HepG2 (cell line): ENCODE measurements around the gene ADAM22. TPM values are rescaled to one million over a fixed set of nuclear protein-coding genes. Genes with fewer than 3 reads are reported as not detected.

Experiments
- BCL3 ChIP-seq: sonication (generic); formaldehyde crosslinking; IDR thresholded peaks from 2 replicates; pipeline ENCODE4 v1.5.1; 2020; ENCODE audit warnings: mild to moderate bottlenecking, missing genetic modification reagents, moderate library complexity
- HMGA1 ChIP-seq: sonication (generic); formaldehyde crosslinking; conservative IDR thresholded peaks from 2 replicates; pipeline ENCODE4 v1.4.0; 2020; ENCODE audit warnings: missing genetic modification reagents
- LCORL ChIP-seq, 2 experiments: fragments of 450-650 bp in 1 of 2; sonication (generic) in 1 of 2; formaldehyde crosslinking in 1 of 2; IDR thresholded peaks; 2 replicates each; pipeline versions ENCODE4 v1.5.0 to v1.6.1; 2017 to 2020; ENCODE audit warnings: antibody characterized with exemption in 1 of 2, missing genetic modification reagents in 1 of 2
- NCOA1 ChIP-seq: sonication (generic); formaldehyde crosslinking; IDR thresholded peaks from 2 replicates; pipeline ENCODE4 v1.9.0; 2021; ENCODE audit warnings: missing genetic modification reagents
- NFAT5 ChIP-seq: sonication (generic); formaldehyde crosslinking; IDR thresholded peaks from 2 replicates; pipeline ENCODE4 v1.4.0; 2020; ENCODE audit warnings: missing genetic modification reagents
- SP5 ChIP-seq: IDR thresholded peaks from 2 replicates; pipeline ENCODE4 v1.6.1; 2016; ENCODE audit warnings: low read depth, borderline replicate concordance
- YEATS2 ChIP-seq: sonication (generic); formaldehyde crosslinking; IDR thresholded peaks from 2 replicates; pipeline ENCODE4 v1.4.0; 2020; ENCODE audit warnings: missing genetic modification reagents, borderline replicate concordance
- ZNF569 ChIP-seq: sonication (generic); formaldehyde crosslinking; IDR thresholded peaks from 2 replicates; pipeline ENCODE4 v1.5.0; 2020; ENCODE audit warnings: mild to moderate bottlenecking, missing genetic modification reagents, moderate library complexity, borderline replicate concordance
- ZNF614 ChIP-seq: IDR thresholded peaks from 2 replicates; pipeline ENCODE4 v1.6.1; 2018; ENCODE audit warnings: missing biosample characterization, missing genetic modification reagents, inconsistent platforms, borderline replicate concordance
- ZNF615 ChIP-seq: sonication (generic); formaldehyde crosslinking; IDR thresholded peaks from 2 replicates; pipeline ENCODE4 v1.5.0; 2020; ENCODE audit warnings: mild to moderate bottlenecking, missing genetic modification reagents, borderline replicate concordance
- polyA plus RNA-seq, 8 experiments: library from polyadenylated mRNA; depleted of rRNA in 3 of 8; stranded (reverse) in 7 of 8; unstranded in 1 of 8; fragments of >200 nt; fragmentation: Illumina TruSeq in 4 of 8; extraction: Trizol in 4 of 8; gene quantifications; 2 replicates each; pipeline versions ENCODE4 v1.2.1 to v1.2.3, GENCODE V29; 2011 to 2016; ENCODE audit warnings: low read depth in 4 of 8, missing spikeins in 1 of 8, mixed read lengths in 1 of 8; ENCODE audit not compliant: insufficient read depth in 1 of 8
- total RNA-seq, 5 experiments: library from RNA; depleted of rRNA; stranded (reverse); fragments of >200 nt; fragmentation: Illumina TruSeq; extraction: Trizol; gene quantifications; 2 replicates each; pipeline ENCODE4 v1.2.3, GENCODE V29; 2016; ENCODE audit warnings: low read depth in 1 of 5
- TF ChIP-seq, protein P1 (sequence below): sonication (generic); formaldehyde crosslinking; IDR thresholded peaks from 2 replicates; pipeline ENCODE4 v1.5.0; 2020; ENCODE audit warnings: mild to moderate bottlenecking, missing genetic modification reagents

ADAM22 gene
- total and polyA plus RNA-seq, 2 of the 13 experiments (the other 11 are each of a cell fraction or from before 2014, with no cell fraction given) = 1.9 to 6.7 TPM

- TF ChIP-seq, protein P1, sequence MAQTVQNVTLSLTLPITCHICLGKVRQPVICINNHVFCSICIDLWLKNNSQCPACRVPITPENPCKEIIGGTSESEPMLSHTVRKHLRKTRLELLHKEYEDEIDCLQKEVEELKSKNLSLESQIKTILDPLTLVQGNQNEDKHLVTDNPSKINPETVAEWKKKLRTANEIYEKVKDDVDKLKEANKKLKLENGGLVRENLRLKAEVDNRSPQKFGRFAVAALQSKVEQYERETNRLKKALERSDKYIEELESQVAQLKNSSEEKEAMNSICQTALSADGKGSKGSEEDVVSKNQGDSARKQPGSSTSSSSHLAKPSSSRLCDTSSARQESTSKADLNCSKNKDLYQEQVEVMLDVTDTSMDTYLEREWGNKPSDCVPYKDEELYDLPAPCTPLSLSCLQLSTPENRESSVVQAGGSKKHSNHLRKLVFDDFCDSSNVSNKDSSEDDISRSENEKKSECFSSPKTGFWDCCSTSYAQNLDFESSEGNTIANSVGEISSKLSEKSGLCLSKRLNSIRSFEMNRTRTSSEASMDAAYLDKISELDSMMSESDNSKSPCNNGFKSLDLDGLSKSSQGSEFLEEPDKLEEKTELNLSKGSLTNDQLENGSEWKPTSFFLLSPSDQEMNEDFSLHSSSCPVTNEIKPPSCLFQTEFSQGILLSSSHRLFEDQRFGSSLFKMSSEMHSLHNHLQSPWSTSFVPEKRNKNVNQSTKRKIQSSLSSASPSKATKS (CRISPR knock-in tag) = no peak
- no peak for TF ChIP-seq NFAT5 (CRISPR knock-in tag)
- TF ChIP-seq BCL3 (CRISPR knock-in tag) = no peak
- no peak for TF ChIP-seq ZNF569 (CRISPR knock-in tag)
- TF ChIP-seq YEATS2 (CRISPR knock-in tag) = no peak
- no peak for TF ChIP-seq NCOA1 (CRISPR knock-in tag)
- no peak for TF ChIP-seq HMGA1 (CRISPR knock-in tag)
- no peak for TF ChIP-seq SP5 (CRISPR knock-in tag)
- no peak for TF ChIP-seq ZNF614 (CRISPR knock-in tag)
- no peak for TF ChIP-seq ZNF615 (CRISPR knock-in tag)
- TF ChIP-seq LCORL (IDR thresholded peaks at IDR 0.05) = no peak
- TF ChIP-seq LCORL (CRISPR knock-in tag; IDR thresholded peaks at IDR 0.05) = no peak
- TF ChIP-seq, all 625 proteins: peak for 0
Observed at GRCh38 chr7:88146616-88147015, 212.6 kb downstream of the ADAM22 start (continued).
